HS-5 (cell line): ENCODE results near the gene CCDC78.

Source experiments
- DNase-seq: peaks from one replicate; pipeline ENCODE4 v3.0.0-alpha.2; 2012; ENCODE audit warnings: low read depth

CCDC78 gene

GRCh38 chr16:736936-737481 is 10.8 kb upstream of the CCDC78 start:
- no peak for DNase-seq

GRCh38 chr16:735982-736453 is 9.8 kb upstream of the CCDC78 start:
- DNase-seq = no peak

GRCh38 chr16:734981-735881 is 9.0 kb upstream of the CCDC78 start:
- DNase-seq = no peak

GRCh38 chr16:734208-734980 is 8.2 kb upstream of the CCDC78 start:
- no peak for DNase-seq

- no peak for DNase-seq
Measured at GRCh38 chr16:733382-734207, 7.4 kb upstream of the CCDC78 start.

GRCh38 chr16:732936-733335 is 6.7 kb upstream of the CCDC78 start:
- no peak for DNase-seq

- no peak for DNase-seq
Measured at GRCh38 chr16:732332-732731, 6.1 kb upstream of the CCDC78 start.

- no peak for DNase-seq
Measured at GRCh38 chr16:730666-731509, 4.6 kb upstream of the CCDC78 start.

GRCh38 chr16:729768-730665 is 3.8 kb upstream of the CCDC78 start:
- DNase-seq = no peak

- DNase-seq = no peak
Measured at GRCh38 chr16:728890-729744, 2.9 kb upstream of the CCDC78 start.

- DNase-seq = no peak
Measured at GRCh38 chr16:728131-728889, 2.1 kb upstream of the CCDC78 start.

GRCh38 chr16:727291-727977 is 1.2 kb upstream of the CCDC78 start:
- DNase-seq = no peak

GRCh38 chr16:726188-726437 is 130 bp downstream of the CCDC78 start:
- DNase-seq = no peak

- no peak for DNase-seq
Measured at GRCh38 chr16:725463-726187, 618 bp downstream of the CCDC78 start.

- no peak for DNase-seq
Measured at GRCh38 chr16:725041-725376, 1.2 kb downstream of the CCDC78 start.

- DNase-seq = no peak
Measured at GRCh38 chr16:724188-725040, 1.8 kb downstream of the CCDC78 start.
